Natural killer cell (primary cell): ENCODE results near the gene ASPHD2. TPM values are rescaled to one million over a fixed set of nuclear protein-coding genes. Genes with fewer than 3 reads are reported as not detected.

Source experiments
- ATAC-seq, 3 donors: fragments of 150-1000 bp in 2 of 3; fragments of 200-7000 bp in 1 of 3; cut with Tn5 transposase; 1 replicate in 1 of 3; 2 replicates in 2 of 3; pipeline ENCODE4 v1.10.0; 2021; ENCODE audit warnings: mild to moderate bottlenecking in 2 of 3, moderate library complexity in 2 of 3
- DNase-seq, 2 donors: peaks; one replicate each; pipeline versions ENCODE4 v3.0.0 to v3.0.0-alpha.2; 2013 to 2021; ENCODE audit warnings: mixed read lengths in 1 of 2
- H3K27ac ChIP-seq: one replicate; pipeline ENCODE4 v1.5.1; 2013; ENCODE audit warnings: mild to moderate bottlenecking, low read length
- H3K27me3 ChIP-seq: one replicate; pipeline ENCODE4 v1.6.1; 2013; ENCODE audit warnings: low read length; ENCODE audit not compliant: control insufficient read depth, insufficient read depth
- H3K36me3 ChIP-seq: one replicate; pipeline ENCODE4 v1.6.1; 2013; ENCODE audit warnings: low read length; ENCODE audit not compliant: control insufficient read depth, insufficient read depth
- H3K4me1 ChIP-seq: one replicate; pipeline ENCODE4 v1.6.1; 2013; ENCODE audit warnings: low read length; ENCODE audit not compliant: control insufficient read depth, insufficient read depth
- H3K4me3 ChIP-seq: one replicate; pipeline ENCODE4 v1.5.1; 2013; ENCODE audit warnings: low read length
- H3K9me3 ChIP-seq: one replicate; pipeline ENCODE4 v1.6.1; 2013; ENCODE audit warnings: low read length; ENCODE audit not compliant: control insufficient read depth, insufficient read depth
- H3K27ac Mint-ChIP-seq, 2 donors: one replicate each; pipeline ENCODE4 v1.8.0; 2022; ENCODE audit warnings: mild to moderate bottlenecking in 2 of 2, mixed read lengths in 2 of 2, moderate library complexity in 1 of 2
- H3K27me3 Mint-ChIP-seq, 2 donors: one replicate each; pipeline ENCODE4 v1.8.0; 2022; ENCODE audit warnings: low read depth in 2 of 2, mixed read lengths in 2 of 2
- H3K36me3 Mint-ChIP-seq: one replicate; pipeline ENCODE4 v1.8.0; 2022; ENCODE audit warnings: mixed read lengths
- H3K4me1 Mint-ChIP-seq, 2 donors: one replicate each; pipeline ENCODE4 v1.8.0; 2022; ENCODE audit warnings: mixed read lengths in 2 of 2
- H3K4me3 Mint-ChIP-seq: one replicate; pipeline ENCODE4 v1.8.0; 2022; ENCODE audit warnings: mild to moderate bottlenecking, moderate library complexity, mixed read lengths
- H3K9me3 Mint-ChIP-seq, 2 donors: one replicate each; pipeline ENCODE4 v1.8.0; 2022; ENCODE audit warnings: mixed read lengths in 2 of 2
- WGBS: methylation state at CpG from one replicate; pipeline ENCODE4 v1.1.7; 2013; ENCODE audit warnings: missing lambda C conversion rate; ENCODE audit not compliant: insufficient coverage; 5-methylcytosine and 5-hydroxymethylcytosine counted together
- intact Hi-C: fragments of 100-400 bp; cut with micrococcal nuclease; formaldehyde crosslinking; loops from one replicate; pipeline ENCODE4 v1.14.2; 2022
- total RNA-seq, 4 donors: library from RNA; stranded (reverse); fragments of 120-200 nt in 1 of 4; gene quantifications; one replicate each; pipeline versions ENCODE4 v1.2.3 to v1.2.4, GENCODE V29; 2013 to 2022
- TF ChIP-seq, protein P1 (sequence below): fragments of 200-600 bp; IDR thresholded peaks from one replicate; pipeline ENCODE4 v1.8.0; 2022; ENCODE audit warnings: antibody characterized with exemption

The ASPHD2 gene
- total RNA-seq, 3 donors from 2014 or later (not counting 1 experiment from before 2014, with no cell fraction given), result 1.6 to 3.0 (median 1.9) TPM

- TF ChIP-seq, protein P1, sequence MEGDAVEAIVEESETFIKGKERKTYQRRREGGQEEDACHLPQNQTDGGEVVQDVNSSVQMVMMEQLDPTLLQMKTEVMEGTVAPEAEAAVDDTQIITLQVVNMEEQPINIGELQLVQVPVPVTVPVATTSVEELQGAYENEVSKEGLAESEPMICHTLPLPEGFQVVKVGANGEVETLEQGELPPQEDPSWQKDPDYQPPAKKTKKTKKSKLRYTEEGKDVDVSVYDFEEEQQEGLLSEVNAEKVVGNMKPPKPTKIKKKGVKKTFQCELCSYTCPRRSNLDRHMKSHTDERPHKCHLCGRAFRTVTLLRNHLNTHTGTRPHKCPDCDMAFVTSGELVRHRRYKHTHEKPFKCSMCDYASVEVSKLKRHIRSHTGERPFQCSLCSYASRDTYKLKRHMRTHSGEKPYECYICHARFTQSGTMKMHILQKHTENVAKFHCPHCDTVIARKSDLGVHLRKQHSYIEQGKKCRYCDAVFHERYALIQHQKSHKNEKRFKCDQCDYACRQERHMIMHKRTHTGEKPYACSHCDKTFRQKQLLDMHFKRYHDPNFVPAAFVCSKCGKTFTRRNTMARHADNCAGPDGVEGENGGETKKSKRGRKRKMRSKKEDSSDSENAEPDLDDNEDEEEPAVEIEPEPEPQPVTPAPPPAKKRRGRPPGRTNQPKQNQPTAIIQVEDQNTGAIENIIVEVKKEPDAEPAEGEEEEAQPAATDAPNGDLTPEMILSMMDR, result no peak
- Mint-ChIP-seq H3K4me3 (no peak overlapping the region), H3K4me1 (no peaks in the 10 kb centered on the region), H3K36me3 (peaks cover 12% of the 10 kb centered on the region), H3K9me3 (no peaks in the 10 kb centered on the region), H3K27me3 (no peaks in the 10 kb centered on the region), H3K27ac (no peak overlapping the region)
- Histone ChIP-seq H3K4me3 (no peak overlapping the region), H3K9me3 (no peaks in the 10 kb centered on the region), H3K36me3 (peaks cover 52% of the 10 kb centered on the region), H3K4me1 (no peaks in the 10 kb centered on the region), H3K27me3 (no peaks in the 10 kb centered on the region), H3K27ac (no peak overlapping the region)
- ATAC-seq (no peak), DNase-seq (no peak)
- 90% methylated on average over 10 of the region's 10 CpGs for whole genome bisulfite sequencing
- intact Hi-C loops, result no loop called here
These were observed 34.1 kb downstream of the ASPHD2 start for GRCh38 chr22:26463101-26463661.

- no peak overlapping the region for H3K4me3 ChIP-seq
- Mint-ChIP-seq H3K36me3 (peaks cover 17% of the 10 kb centered on the region), H3K27ac (no peak overlapping the region), H3K4me1 (no peaks in the 10 kb centered on the region), H3K9me3 (no peaks in the 10 kb centered on the region), H3K4me3 (no peak overlapping the region), H3K27me3 (no peaks in the 10 kb centered on the region)
- H3K27ac ChIP-seq, result no peak overlapping the region
- WGBS, result 90% methylated on average over 9 of the region's 9 CpGs
- TF ChIP-seq, protein P1, result no peak
- intact Hi-C loops, result no loop called here
- H3K36me3 ChIP-seq, result peaks cover 54% of the 10 kb centered on the region
- H3K9me3 ChIP-seq, result no peaks in the 10 kb centered on the region
- H3K27me3 ChIP-seq, result no peaks in the 10 kb centered on the region
- DNase-seq, result no peak
- ATAC-seq, result no peak
- H3K4me1 ChIP-seq, result no peaks in the 10 kb centered on the region
These were observed 34.6 kb downstream of the ASPHD2 start for GRCh38 chr22:26463688-26464087.

GRCh38 chr22:26464312-26464711 lies 35.3 kb downstream of the ASPHD2 start:
- Mint-ChIP-seq H3K27ac (no peak overlapping the region), H3K9me3 (no peaks in the 10 kb centered on the region), H3K27me3 (no peaks in the 10 kb centered on the region), H3K36me3 (peaks cover 23% of the 10 kb centered on the region), H3K4me3 (no peak overlapping the region), H3K4me1 (no peaks in the 10 kb centered on the region)
- DNase-seq (no peak), ATAC-seq (no peak)
- no peaks in the 10 kb centered on the region for H3K9me3 ChIP-seq
- WGBS, result 95% methylated on average over 7 of the region's 7 CpGs
- H3K36me3 ChIP-seq, result peaks cover 55% of the 10 kb centered on the region
- no peaks in the 10 kb centered on the region for H3K27me3 ChIP-seq
- no peak overlapping the region for H3K4me3 ChIP-seq
- H3K4me1 ChIP-seq, result no peaks in the 10 kb centered on the region
- TF ChIP-seq, protein P1, result no peak
- no peak overlapping the region for H3K27ac ChIP-seq
- intact Hi-C loops, result no loop called here

- Histone ChIP-seq H3K4me3 (no peak overlapping the region), H3K27me3 (no peaks in the 10 kb centered on the region), H3K36me3 (peaks cover 70% of the 10 kb centered on the region), H3K27ac (no peak overlapping the region), H3K4me1 (no peaks in the 10 kb centered on the region), H3K9me3 (no peaks in the 10 kb centered on the region)
- TF ChIP-seq, protein P1, result no peak
- no peak for ATAC-seq
- intact Hi-C loops, result no loop called here
- Mint-ChIP-seq H3K4me1 (no peaks in the 10 kb centered on the region), H3K9me3 (no peaks in the 10 kb centered on the region), H3K27me3 (no peaks in the 10 kb centered on the region), H3K27ac (no peak overlapping the region), H3K36me3 (peaks cover 24% of the 10 kb centered on the region), H3K4me3 (no peak overlapping the region)
- WGBS, result 92% methylated on average over 5 of the region's 5 CpGs
- DNase-seq, result no peak
These were observed 37.1 kb downstream of the ASPHD2 start for GRCh38 chr22:26466196-26466595.
